Activated CD4-positive, alpha-beta T cell treated with anti-CD3 and anti-CD28 coated beads, Interleukin-2, amount 10 ng/mL, durations not matched to agents 7 days and 5 days (primary cell): ENCODE measurements around the gene HENMT1. TPM values are rescaled to one million over a fixed set of nuclear protein-coding genes. Genes with fewer than 3 reads are reported as not detected.

Experiments used
- CTCF ChIA-PET: fragments of 350-600 bp; sonication (Branson Sonifier 250); formaldehyde crosslinking; loops from one replicate; lab custom pipeline; 2021; ENCODE audit warnings: antibody characterized with exemption; lab: Charles Lee
- POLR2A ChIA-PET: fragments of 350-600 bp; sonication (Branson Sonifier 250); formaldehyde crosslinking; loops from one replicate; lab custom pipeline; 2021; ENCODE audit warnings: antibody characterized with exemption; lab: Charles Lee
- DNase-seq: peaks from one replicate; pipeline ENCODE4 v3.0.0-alpha.2; 2020
- H3K27ac Mint-ChIP-seq: one replicate; pipeline ENCODE4 v1.8.0; 2021; ENCODE audit warnings: mild to moderate bottlenecking, moderate library complexity, mixed read lengths
- H3K27me3 Mint-ChIP-seq: one replicate; pipeline ENCODE4 v1.8.0; 2021; ENCODE audit warnings: mixed read lengths
- H3K36me3 Mint-ChIP-seq: one replicate; pipeline ENCODE4 v1.8.0; 2021; ENCODE audit warnings: low read depth, mixed read lengths
- H3K4me1 Mint-ChIP-seq: one replicate; pipeline ENCODE4 v1.8.0; 2021; ENCODE audit warnings: mixed read lengths
- H3K4me3 Mint-ChIP-seq: one replicate; pipeline ENCODE4 v1.8.0; 2021; ENCODE audit warnings: mild to moderate bottlenecking, moderate library complexity, mixed read lengths
- H3K9me3 Mint-ChIP-seq: one replicate; pipeline ENCODE4 v1.8.0; 2021; ENCODE audit warnings: mixed read lengths
- total RNA-seq, 2 experiments: library from RNA; stranded (reverse); gene quantifications; one replicate each; pipeline ENCODE4 v1.2.3, GENCODE V29; 2021

The HENMT1 gene
- total RNA-seq, 2 experiments from 2014 or later: 22.7 to 23.6 TPM

- Mint-ChIP-seq H3K4me1 (no peaks in the 10 kb centered on the region), H3K9me3 (no peaks in the 10 kb centered on the region), H3K4me3 (no peak overlapping the region), H3K27me3 (no peaks in the 10 kb centered on the region), H3K27ac (no peak overlapping the region), H3K36me3 (peaks cover 3% of the 10 kb centered on the region)
- ChIA-PET CTCF (interaction anchor here (0.5 kb wide), 1 partner anchor 684 kb away, joined by 3 read pairs; no protein-coding TSS in a partner anchor), POLR2A (no interaction called here)
- DNase-seq: no peak
These were observed 48.4 kb downstream of the HENMT1 start for GRCh38 chr1:108612496-108612895.

GRCh38 chr1:108611984-108612383 lies 48.9 kb downstream of the HENMT1 start:
- CTCF ChIA-PET: interaction anchor here (0.5 to 1.3 kb wide), 2 partner anchors 20 to 684 kb away, joined by 3 read pairs; no protein-coding TSS in a partner anchor

GRCh38 chr1:108610073-108610472 lies 50.8 kb downstream of the HENMT1 start:
- Mint-ChIP-seq H3K4me3 (no peak overlapping the region), H3K36me3 (peaks cover 3% of the 10 kb centered on the region), H3K27ac (no peak overlapping the region), H3K4me1 (no peaks in the 10 kb centered on the region), H3K27me3 (no peaks in the 10 kb centered on the region), H3K9me3 (no peaks in the 10 kb centered on the region)
- CTCF ChIA-PET: no interaction called here
- DNase-seq: no peak
- POLR2A ChIA-PET: no interaction called here

More at GRCh38 chr1:108611984-108612383, 48.9 kb downstream of the HENMT1 start:
- H3K9me3 Mint-ChIP-seq: no peaks in the 10 kb centered on the region
- no peak overlapping the region for H3K27ac Mint-ChIP-seq
- peaks cover 3% of the 10 kb centered on the region for H3K36me3 Mint-ChIP-seq
- DNase-seq: no peak
- H3K4me1 Mint-ChIP-seq: no peaks in the 10 kb centered on the region
- no peak overlapping the region for H3K4me3 Mint-ChIP-seq
- POLR2A ChIA-PET: no interaction called here
- no peaks in the 10 kb centered on the region for H3K27me3 Mint-ChIP-seq

- CTCF ChIA-PET: no interaction called here
These were observed 51.3 kb downstream of the HENMT1 start for GRCh38 chr1:108609483-108610049.

GRCh38 chr1:108606478-108606877 lies 54.4 kb downstream of the HENMT1 start:
- Mint-ChIP-seq H3K9me3 (no peaks in the 10 kb centered on the region), H3K36me3 (peaks cover 6% of the 10 kb centered on the region), H3K4me3 (no peak overlapping the region), H3K27ac (no peak overlapping the region), H3K4me1 (no peaks in the 10 kb centered on the region), H3K27me3 (no peaks in the 10 kb centered on the region)
- no peak for DNase-seq
- POLR2A ChIA-PET: no interaction called here
- CTCF ChIA-PET: no interaction called here

More at GRCh38 chr1:108609483-108610049, 51.3 kb downstream of the HENMT1 start:
- H3K27ac Mint-ChIP-seq: no peak overlapping the region
- no peaks in the 10 kb centered on the region for H3K4me1 Mint-ChIP-seq
- peaks cover 3% of the 10 kb centered on the region for H3K36me3 Mint-ChIP-seq
- POLR2A ChIA-PET: no interaction called here
- no peaks in the 10 kb centered on the region for H3K27me3 Mint-ChIP-seq
- no peak for DNase-seq
- no peak overlapping the region for H3K4me3 Mint-ChIP-seq
- no peaks in the 10 kb centered on the region for H3K9me3 Mint-ChIP-seq

GRCh38 chr1:108605633-108606032 lies 55.3 kb downstream of the HENMT1 start:
- POLR2A ChIA-PET: no interaction called here

GRCh38 chr1:108601708-108602410 lies 59.0 kb downstream of the HENMT1 start:
- DNase-seq: no peak
- H3K36me3 Mint-ChIP-seq: peaks cover 3% of the 10 kb centered on the region

More at GRCh38 chr1:108605633-108606032, 55.3 kb downstream of the HENMT1 start:
- no peaks in the 10 kb centered on the region for H3K9me3 Mint-ChIP-seq
- H3K4me1 Mint-ChIP-seq: no peaks in the 10 kb centered on the region
- no peaks in the 10 kb centered on the region for H3K27me3 Mint-ChIP-seq
- CTCF ChIA-PET: interaction anchor here (0.5 to 1.2 kb wide), 2 partner anchors 9 to 637 kb away, joined by 3 to 4 read pairs; no protein-coding TSS in a partner anchor
- no peak overlapping the region for H3K27ac Mint-ChIP-seq
- DNase-seq: no peak
- no peak overlapping the region for H3K4me3 Mint-ChIP-seq
- H3K36me3 Mint-ChIP-seq: peaks cover 6% of the 10 kb centered on the region

GRCh38 chr1:108600504-108600903 lies 60.4 kb downstream of the HENMT1 start:
- Mint-ChIP-seq H3K36me3 (peaks cover 3% of the 10 kb centered on the region), H3K4me3 (no peak overlapping the region), H3K9me3 (no peaks in the 10 kb centered on the region), H3K4me1 (no peaks in the 10 kb centered on the region), H3K27me3 (no peaks in the 10 kb centered on the region), H3K27ac (no peak overlapping the region)
- no peak for DNase-seq
- POLR2A ChIA-PET: no interaction called here
- CTCF ChIA-PET: no interaction called here

More at GRCh38 chr1:108601708-108602410, 59.0 kb downstream of the HENMT1 start:
- H3K4me1 Mint-ChIP-seq: no peaks in the 10 kb centered on the region
- POLR2A ChIA-PET: no interaction called here
- CTCF ChIA-PET: interaction anchor here (0.6 kb wide), 1 partner anchor 428 kb away, joined by 4 read pairs; no protein-coding TSS in a partner anchor
- no peaks in the 10 kb centered on the region for H3K9me3 Mint-ChIP-seq
- no peak overlapping the region for H3K4me3 Mint-ChIP-seq
- H3K27me3 Mint-ChIP-seq: no peaks in the 10 kb centered on the region
- H3K27ac Mint-ChIP-seq: no peak overlapping the region

- CTCF ChIA-PET: interaction anchor here (0.6 to 1.6 kb wide), 2 partner anchors 17 to 21 kb away, joined by 3 to 4 read pairs; no protein-coding TSS in a partner anchor
- H3K9me3 Mint-ChIP-seq: no peaks in the 10 kb centered on the region
- H3K4me3 Mint-ChIP-seq: no peak overlapping the region
- H3K4me1 Mint-ChIP-seq: no peaks in the 10 kb centered on the region
- peaks cover 3% of the 10 kb centered on the region for H3K36me3 Mint-ChIP-seq
- POLR2A ChIA-PET: no interaction called here
- no peak for DNase-seq
- no peaks in the 10 kb centered on the region for H3K27me3 Mint-ChIP-seq
- H3K27ac Mint-ChIP-seq: no peak overlapping the region
These were observed 62.6 kb downstream of the HENMT1 start for GRCh38 chr1:108598340-108598739.

Other genes starting within 250 kb of the HENMT1 start
- not detected for gene NBPF6, start 210.8 kb downstream of the HENMT1 start, total RNA-seq
- gene EEIG2, start 101.0 kb downstream of the HENMT1 start, total RNA-seq: 10 to 100 TPM; 14.5 to 16.3 TPM
- gene PRPF38B, start 31.2 kb upstream of the HENMT1 start, total RNA-seq: 10 to 100 TPM; 76.4 to 79.8 TPM
- gene FNDC7, start 51.8 kb upstream of the HENMT1 start, total RNA-seq: not detected
- gene STXBP3, start 85.6 kb upstream of the HENMT1 start, total RNA-seq: 10 to 100 TPM; 49.8 to 55.3 TPM
- not detected for gene AKNAD1, start 196.0 kb upstream of the HENMT1 start, total RNA-seq
- 10 to 100 TPM; 44.8 to 52.0 TPM for gene GPSM2, start 215.9 kb upstream of the HENMT1 start, total RNA-seq